Nephron progenitor cell (in vitro differentiated cells): ENCODE results near the gene TTLL11.

Source experiments
- DNase-seq: peaks from one replicate; pipeline ENCODE4 v3.0.0; 2021
- H3K27ac Mint-ChIP-seq: 2 replicates; pipeline ENCODE4 v1.8.0; 2021; ENCODE audit warnings: mild to moderate bottlenecking, moderate library complexity, mixed read lengths
- H3K27me3 Mint-ChIP-seq: 2 replicates; pipeline ENCODE4 v1.8.0; 2021; ENCODE audit warnings: mild to moderate bottlenecking, low read depth, mixed read lengths; ENCODE audit not compliant: poor library complexity
- H3K36me3 Mint-ChIP-seq: 2 replicates; pipeline ENCODE4 v1.8.0; 2021; ENCODE audit warnings: low read depth, mixed read lengths
- H3K4me1 Mint-ChIP-seq: 2 replicates; pipeline ENCODE4 v1.8.0; 2021; ENCODE audit warnings: mixed read lengths
- H3K4me3 Mint-ChIP-seq: 2 replicates; pipeline ENCODE4 v1.8.0; 2021; ENCODE audit warnings: mild to moderate bottlenecking, moderate library complexity, mixed read lengths
- H3K9me3 Mint-ChIP-seq: 2 replicates; pipeline ENCODE4 v1.8.0; 2021; ENCODE audit warnings: mild to moderate bottlenecking, moderate library complexity, mixed read lengths
- CTCF ChIP-seq: fragments of 200-600 bp; sonication (generic); IDR thresholded peaks from 2 replicates; pipeline ENCODE4 v1.5.0; 2021; ENCODE audit warnings: antibody characterized with exemption

Gene TTLL11

GRCh38 chr9:122099271-122099869 lies 6.3 kb upstream of the TTLL11 start:
- Mint-ChIP-seq H3K27me3 (peaks cover 57% of the 10 kb centered on the region), H3K27ac (no peak overlapping the region)

GRCh38 chr9:122097679-122098315 lies 4.7 kb upstream of the TTLL11 start:
- H3K27ac Mint-ChIP-seq, result no peak overlapping the region
- TF ChIP-seq CTCF, result no peak
- H3K36me3 Mint-ChIP-seq, result no peaks in the 10 kb centered on the region
- no peaks in the 10 kb centered on the region for H3K9me3 Mint-ChIP-seq
- peaks cover 5% of the 10 kb centered on the region for H3K4me1 Mint-ChIP-seq
- peaks cover 70% of the 10 kb centered on the region for H3K27me3 Mint-ChIP-seq
- DNase-seq, result no peak
- no peak overlapping the region for H3K4me3 Mint-ChIP-seq

More at GRCh38 chr9:122099271-122099869, 6.3 kb upstream of the TTLL11 start:
- TF ChIP-seq CTCF, result peak; percentile 82
- Mint-ChIP-seq H3K36me3 (no peaks in the 10 kb centered on the region), H3K4me3 (no peak overlapping the region), H3K9me3 (peaks cover 10% of the 10 kb centered on the region), H3K4me1 (peaks cover 5% of the 10 kb centered on the region)
- peak; percentile 85 for DNase-seq

- Mint-ChIP-seq H3K36me3 (no peaks in the 10 kb centered on the region), H3K4me1 (peaks cover 11% of the 10 kb centered on the region), H3K9me3 (no peaks in the 10 kb centered on the region), H3K27me3 (peaks cover 76% of the 10 kb centered on the region), H3K4me3 (no peak overlapping the region), H3K27ac (no peak overlapping the region)
- no peak for DNase-seq
- TF ChIP-seq CTCF, result no peak
Observed at GRCh38 chr9:122096620-122097415, 3.7 kb upstream of the TTLL11 start.

GRCh38 chr9:122095010-122095767 lies 2.1 kb upstream of the TTLL11 start:
- H3K27me3 Mint-ChIP-seq, result peaks cover 82% of the 10 kb centered on the region
- no peak overlapping the region for H3K27ac Mint-ChIP-seq
- H3K4me3 Mint-ChIP-seq, result peak overlapping the region; percentile 31
- H3K36me3 Mint-ChIP-seq, result no peaks in the 10 kb centered on the region
- peak; percentile 64 for TF ChIP-seq CTCF
- H3K4me1 Mint-ChIP-seq, result peaks cover 14% of the 10 kb centered on the region
- H3K9me3 Mint-ChIP-seq, result no peaks in the 10 kb centered on the region
- DNase-seq, result peak; percentile 58

GRCh38 chr9:122091682-122092592 lies 1.2 kb downstream of the TTLL11 start:
- Mint-ChIP-seq H3K4me3 (peak overlapping the region; percentile 91), H3K27ac (peak overlapping the region; percentile 8), H3K9me3 (no peaks in the 10 kb centered on the region), H3K36me3 (no peaks in the 10 kb centered on the region), H3K27me3 (peaks cover 81% of the 10 kb centered on the region), H3K4me1 (peaks cover 14% of the 10 kb centered on the region)
- DNase-seq, result no peak
- TF ChIP-seq CTCF, result no peak
